Activated CD4-positive, alpha-beta T cell treated with anti-CD3 and anti-CD28 coated beads, Interleukin-2, Interleukin-4, amounts not matched to agents 100 ng/mL and 50 ng/mL, durations not matched to agents 16 hours and 8 hours (primary cell): ENCODE results near the gene NUDCD3.

Experiments used
- DNase-seq: peaks from one replicate; pipeline ENCODE4 v3.0.0-alpha.2; 2020; ENCODE audit warnings: low spot score

NUDCD3 gene

GRCh38 chr7:44353668-44354067, 136.8 kb downstream of the NUDCD3 start:
- DNase-seq: no peak

GRCh38 chr7:44348851-44349781, 141.3 kb downstream of the NUDCD3 start:
- DNase-seq: no peak

GRCh38 chr7:44348300-44348699, 142.2 kb downstream of the NUDCD3 start:
- no peak for DNase-seq

DNA sequence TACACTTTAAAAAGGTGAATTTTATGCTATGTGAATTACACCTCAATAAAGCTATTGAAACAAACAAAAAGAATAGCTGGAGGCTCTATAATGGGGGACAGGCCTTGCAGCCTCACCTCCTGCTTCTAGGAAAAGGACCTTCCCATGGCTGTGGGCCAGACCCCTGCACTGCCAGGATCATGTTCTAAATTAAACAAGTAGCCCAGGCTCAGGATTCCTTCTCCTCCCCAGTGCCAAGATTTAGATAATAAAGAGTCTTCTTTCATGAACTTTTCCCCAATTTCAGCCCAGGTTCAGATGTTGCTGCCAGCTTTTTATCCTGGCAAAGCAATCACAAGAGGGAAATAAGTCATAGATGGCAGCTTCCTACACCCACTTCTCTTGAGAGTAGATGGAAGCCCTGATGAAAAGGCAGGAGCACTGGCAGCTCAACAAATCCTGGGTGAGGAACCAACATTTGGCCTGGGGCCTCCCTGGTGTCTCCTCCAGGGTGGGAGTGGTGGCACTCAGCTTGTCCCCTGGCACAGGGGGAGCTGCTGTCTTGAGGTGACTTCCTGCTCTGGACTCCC, 142.8 kb downstream of the NUDCD3 start:
- no peak for DNase-seq

GRCh38 chr7:44346063-44346462, 144.4 kb downstream of the NUDCD3 start:
- no peak for DNase-seq

- DNase-seq: no peak
Observed at GRCh38 chr7:44341401-44341800, 149.1 kb downstream of the NUDCD3 start.

DNA sequence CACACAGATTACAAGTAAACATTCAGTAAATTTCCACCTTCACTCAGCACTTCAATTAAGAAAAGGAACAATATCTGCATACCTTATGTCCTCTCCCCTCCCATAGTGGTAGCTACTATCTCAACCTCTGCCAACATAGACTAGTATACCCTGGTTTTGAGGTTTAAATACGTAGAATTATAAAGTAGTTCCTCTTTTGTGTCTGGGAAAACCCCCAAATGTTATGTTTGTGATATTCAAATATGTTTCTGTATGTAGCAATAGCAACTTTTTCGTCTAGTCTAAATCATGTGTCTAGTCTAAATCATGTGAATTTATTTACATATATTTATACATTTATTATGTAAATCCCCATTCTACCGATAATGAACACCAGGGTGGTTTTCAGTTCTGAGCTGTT, 151.9 kb downstream of the NUDCD3 start:
- no peak for DNase-seq

- DNase-seq: no peak
Observed at GRCh38 chr7:44336491-44336890, 154.0 kb downstream of the NUDCD3 start.

DNA sequence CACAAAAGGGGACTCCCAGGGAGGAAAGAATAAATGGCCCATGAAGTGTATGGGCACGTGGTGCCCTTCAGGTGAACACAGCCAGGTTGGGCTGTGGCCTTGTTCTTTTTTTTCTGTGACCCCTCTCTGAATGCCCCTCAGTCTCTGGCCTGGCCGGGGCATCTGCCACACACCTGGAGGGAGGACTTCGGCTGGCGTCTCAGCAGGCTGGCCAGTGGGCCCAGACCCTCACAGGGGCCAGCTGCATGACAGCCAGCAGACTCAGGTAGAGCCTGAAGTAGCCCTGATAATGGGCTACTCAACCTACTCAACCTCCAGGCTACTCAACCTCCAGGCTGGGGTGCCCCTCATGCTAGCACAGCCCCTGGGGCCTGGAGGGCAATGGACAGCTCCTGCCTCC, 155.3 kb downstream of the NUDCD3 start:
- DNase-seq: no peak

GRCh38 chr7:44334734-44335097, 155.7 kb downstream of the NUDCD3 start:
- DNase-seq: no peak

- no peak for DNase-seq
Observed at GRCh38 chr7:44333911-44334733, 156.3 kb downstream of the NUDCD3 start.

GRCh38 chr7:44331682-44332081, 158.8 kb downstream of the NUDCD3 start:
- no peak for DNase-seq

- DNase-seq: no peak
Observed at GRCh38 chr7:44330331-44330730, 160.1 kb downstream of the NUDCD3 start.

GRCh38 chr7:44329888-44330287, 160.6 kb downstream of the NUDCD3 start:
- no peak for DNase-seq
